WTC11 (cell line): ENCODE measurements around the gene SRXN1. TPM values are rescaled to one million over a fixed set of nuclear protein-coding genes. Genes with fewer than 3 reads are reported as not detected.

ENCODE experiments used
- ATAC-seq: fragments of 200-7000 bp; cut with Tn5 transposase; 2 replicates; pipeline ENCODE4 v1.10.0; 2021; ENCODE audit warnings: mild to moderate bottlenecking, moderate library complexity
- CTCF ChIA-PET: fragments of 300-600 bp; sonication (Branson Sonifier 250); formaldehyde crosslinking; loops from one replicate; lab custom pipeline; 2021; ENCODE audit warnings: antibody characterized with exemption; lab: Charles Lee
- POLR2A ChIA-PET: fragments of 350-600 bp; sonication (Branson Sonifier 250); formaldehyde crosslinking; loops from one replicate; lab custom pipeline; 2021; ENCODE audit warnings: antibody characterized with exemption; lab: Charles Lee
- DNase-seq: peaks from one replicate; pipeline ENCODE4 v3.0.0; 2021; ENCODE audit warnings: low spot score
- H3K27ac Mint-ChIP-seq: 2 replicates; pipeline ENCODE4 v1.8.0; 2021; ENCODE audit warnings: mixed read lengths
- H3K27me3 Mint-ChIP-seq: 2 replicates; pipeline ENCODE4 v1.8.0; 2021; ENCODE audit warnings: low read depth, mild to moderate bottlenecking, moderate library complexity, mixed read lengths
- H3K36me3 Mint-ChIP-seq: 2 replicates; pipeline ENCODE4 v1.8.0; 2021; ENCODE audit warnings: mixed read lengths
- H3K4me1 Mint-ChIP-seq: 2 replicates; pipeline ENCODE4 v1.8.0; 2022; ENCODE audit warnings: mixed read lengths
- H3K4me3 Mint-ChIP-seq: 2 replicates; pipeline ENCODE4 v1.8.0; 2021; ENCODE audit warnings: mild to moderate bottlenecking, moderate library complexity, mixed read lengths
- H3K9me3 Mint-ChIP-seq: 2 replicates; pipeline ENCODE4 v1.8.0; 2021; ENCODE audit warnings: mixed read lengths
- CREB1 ChIP-seq: sonication (generic); formaldehyde crosslinking; IDR thresholded peaks from 2 replicates; pipeline ENCODE4 v1.8.0; 2023; ENCODE audit warnings: mild to moderate bottlenecking, missing genetic modification reagents
- CREM ChIP-seq: sonication (generic); formaldehyde crosslinking; IDR thresholded peaks from 2 replicates; pipeline ENCODE4 v1.8.1; 2022; ENCODE audit warnings: mild to moderate bottlenecking, missing genetic modification reagents, moderate library complexity
- EMX1 ChIP-seq: fragments of 250-450 bp; sonication (Bioruptor Pico); IDR thresholded peaks from 2 replicates; pipeline ENCODE4 v1.8.0; 2021; ENCODE audit warnings: mild to moderate bottlenecking
- GRHL2 ChIP-seq: fragments of 250-450 bp; sonication (Bioruptor Pico); IDR thresholded peaks from 2 replicates; pipeline ENCODE4 v1.8.0; 2022; ENCODE audit warnings: mild to moderate bottlenecking, moderate library complexity; ENCODE audit not compliant: insufficient replicate concordance, severe bottlenecking
- GTF2I ChIP-seq: fragments of 250-450 bp; sonication (Bioruptor Pico); conservative IDR thresholded peaks from 2 replicates; pipeline ENCODE4 v1.4.0; 2021; ENCODE audit warnings: mild to moderate bottlenecking
- NFATC4 ChIP-seq: fragments of 250-450 bp; sonication (Bioruptor Pico); IDR thresholded peaks from 2 replicates; pipeline ENCODE4 v1.9.0; 2021; ENCODE audit warnings: mild to moderate bottlenecking
- NFE2L1 ChIP-seq: sonication (generic); formaldehyde crosslinking; IDR thresholded peaks from 2 replicates; pipeline ENCODE4 v1.8.1; 2023; ENCODE audit warnings: missing genetic modification reagents
- NR1H2 ChIP-seq: sonication (generic); formaldehyde crosslinking; IDR thresholded peaks from 2 replicates; pipeline ENCODE4 v1.9.0; 2021; ENCODE audit warnings: mild to moderate bottlenecking, moderate library complexity, missing genetic modification reagents
- PRRX2 ChIP-seq: fragments of 250-450 bp; sonication (Bioruptor Pico); IDR thresholded peaks from 2 replicates; pipeline ENCODE4 v1.8.0; 2021; ENCODE audit warnings: mild to moderate bottlenecking
- RELA ChIP-seq: sonication (generic); formaldehyde crosslinking; IDR thresholded peaks from 2 replicates; pipeline ENCODE4 v1.8.1; 2022; ENCODE audit warnings: missing genetic modification reagents, mild to moderate bottlenecking, borderline replicate concordance
- RORB ChIP-seq: fragments of 250-450 bp; sonication (Bioruptor Pico); IDR thresholded peaks from 2 replicates; pipeline ENCODE4 v1.9.0; 2021; ENCODE audit warnings: mild to moderate bottlenecking
- TEAD1 ChIP-seq: sonication (generic); formaldehyde crosslinking; IDR thresholded peaks from 2 replicates; pipeline ENCODE4 v1.8.0; 2022; ENCODE audit warnings: mild to moderate bottlenecking, missing genetic modification reagents
- TP53 ChIP-seq: sonication (generic); formaldehyde crosslinking; IDR thresholded peaks from 2 replicates; pipeline ENCODE4 v1.8.1; 2023; ENCODE audit warnings: mild to moderate bottlenecking, missing genetic modification reagents
- ZBTB21 ChIP-seq: sonication (generic); formaldehyde crosslinking; IDR thresholded peaks from 2 replicates; pipeline ENCODE4 v1.8.1; 2023; ENCODE audit warnings: mild to moderate bottlenecking, missing genetic modification reagents, borderline replicate concordance
- ZNF317 ChIP-seq: sonication (generic); formaldehyde crosslinking; IDR thresholded peaks from 2 replicates; pipeline ENCODE4 v1.8.1; 2023; ENCODE audit warnings: low read depth, mild to moderate bottlenecking, moderate library complexity, missing genetic modification reagents, borderline replicate concordance
- ZNF396 ChIP-seq: fragments of 250-450 bp; sonication (Bioruptor Pico); IDR thresholded peaks from 2 replicates; pipeline ENCODE4 v1.8.0; 2021; ENCODE audit warnings: mild to moderate bottlenecking, moderate library complexity, borderline replicate concordance
- ZNF671 ChIP-seq: fragments of 250-450 bp; sonication (Bioruptor Pico); IDR thresholded peaks from 2 replicates; pipeline ENCODE4 v1.8.0; 2021; ENCODE audit warnings: mild to moderate bottlenecking
- total RNA-seq: library from RNA; stranded (reverse); gene quantifications from 3 replicates; pipeline ENCODE4 v1.2.3, GENCODE V29; 2021
- TF ChIP-seq, protein P1 (sequence below): sonication (generic); formaldehyde crosslinking; conservative IDR thresholded peaks from 2 replicates; pipeline ENCODE4 v1.8.1; 2022; ENCODE audit warnings: mild to moderate bottlenecking, missing genetic modification reagents
- TF ChIP-seq, protein P2 (sequence below): fragments of 250-450 bp; sonication (Bioruptor Pico); IDR thresholded peaks from 2 replicates; pipeline ENCODE4 v1.9.0; 2021; ENCODE audit warnings: mild to moderate bottlenecking
- TF ChIP-seq, protein P3 (sequence below): sonication (generic); formaldehyde crosslinking; IDR thresholded peaks from 2 replicates; pipeline ENCODE4 v1.8.1; 2023; ENCODE audit warnings: mild to moderate bottlenecking, missing genetic modification reagents, moderate library complexity
- TF ChIP-seq, protein P4 (sequence below): sonication (generic); formaldehyde crosslinking; IDR thresholded peaks from 2 replicates; pipeline ENCODE4 v1.8.0; 2022; ENCODE audit warnings: mild to moderate bottlenecking, missing genetic modification reagents
- TF ChIP-seq, protein P5 (sequence below): sonication (generic); formaldehyde crosslinking; IDR thresholded peaks from 2 replicates; pipeline ENCODE4 v1.8.1; 2023; ENCODE audit warnings: mild to moderate bottlenecking, missing genetic modification reagents
- TF ChIP-seq, protein P6 (sequence below): sonication (generic); formaldehyde crosslinking; IDR thresholded peaks from 2 replicates; pipeline ENCODE4 v1.8.1; 2023; ENCODE audit warnings: mild to moderate bottlenecking, missing genetic modification reagents

Gene SRXN1
- total RNA-seq, 1 experiment from 2014 or later: 23.0 TPM

DNA sequence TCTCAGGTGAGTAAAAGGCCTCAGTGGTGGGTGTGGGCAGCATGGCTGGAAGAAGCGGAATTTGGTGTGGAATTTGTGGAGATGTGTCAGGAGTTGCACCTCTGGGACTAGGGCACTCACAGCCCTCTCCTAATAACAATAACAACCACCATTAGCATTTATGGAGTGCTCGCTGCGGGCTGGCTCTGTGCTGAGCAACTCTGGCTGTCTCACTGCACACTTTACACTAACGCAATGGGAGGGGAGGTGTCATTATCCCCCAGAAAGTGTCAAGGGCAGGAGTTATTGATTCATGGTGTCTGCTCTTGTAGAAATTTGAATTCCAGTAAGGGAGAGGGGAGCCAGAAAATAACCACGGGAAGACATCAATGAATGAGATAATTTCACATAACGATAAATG lies 45.3 kb upstream of the SRXN1 start (continued):
- no peak for TF ChIP-seq RELA (CRISPR knock-in tag)
- TF ChIP-seq, protein P1, sequence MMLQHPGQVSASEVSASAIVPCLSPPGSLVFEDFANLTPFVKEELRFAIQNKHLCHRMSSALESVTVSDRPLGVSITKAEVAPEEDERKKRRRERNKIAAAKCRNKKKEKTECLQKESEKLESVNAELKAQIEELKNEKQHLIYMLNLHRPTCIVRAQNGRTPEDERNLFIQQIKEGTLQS (CRISPR knock-in tag): no peak
- TF ChIP-seq TEAD1 (CRISPR knock-in tag): no peak
- TF ChIP-seq, protein P2, sequence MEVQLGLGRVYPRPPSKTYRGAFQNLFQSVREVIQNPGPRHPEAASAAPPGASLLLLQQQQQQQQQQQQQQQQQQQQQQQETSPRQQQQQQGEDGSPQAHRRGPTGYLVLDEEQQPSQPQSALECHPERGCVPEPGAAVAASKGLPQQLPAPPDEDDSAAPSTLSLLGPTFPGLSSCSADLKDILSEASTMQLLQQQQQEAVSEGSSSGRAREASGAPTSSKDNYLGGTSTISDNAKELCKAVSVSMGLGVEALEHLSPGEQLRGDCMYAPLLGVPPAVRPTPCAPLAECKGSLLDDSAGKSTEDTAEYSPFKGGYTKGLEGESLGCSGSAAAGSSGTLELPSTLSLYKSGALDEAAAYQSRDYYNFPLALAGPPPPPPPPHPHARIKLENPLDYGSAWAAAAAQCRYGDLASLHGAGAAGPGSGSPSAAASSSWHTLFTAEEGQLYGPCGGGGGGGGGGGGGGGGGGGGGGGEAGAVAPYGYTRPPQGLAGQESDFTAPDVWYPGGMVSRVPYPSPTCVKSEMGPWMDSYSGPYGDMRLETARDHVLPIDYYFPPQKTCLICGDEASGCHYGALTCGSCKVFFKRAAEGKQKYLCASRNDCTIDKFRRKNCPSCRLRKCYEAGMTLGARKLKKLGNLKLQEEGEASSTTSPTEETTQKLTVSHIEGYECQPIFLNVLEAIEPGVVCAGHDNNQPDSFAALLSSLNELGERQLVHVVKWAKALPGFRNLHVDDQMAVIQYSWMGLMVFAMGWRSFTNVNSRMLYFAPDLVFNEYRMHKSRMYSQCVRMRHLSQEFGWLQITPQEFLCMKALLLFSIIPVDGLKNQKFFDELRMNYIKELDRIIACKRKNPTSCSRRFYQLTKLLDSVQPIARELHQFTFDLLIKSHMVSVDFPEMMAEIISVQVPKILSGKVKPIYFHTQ: no peak
- no peak for TF ChIP-seq CREB1 (CRISPR knock-in tag)
- TF ChIP-seq, protein P3, sequence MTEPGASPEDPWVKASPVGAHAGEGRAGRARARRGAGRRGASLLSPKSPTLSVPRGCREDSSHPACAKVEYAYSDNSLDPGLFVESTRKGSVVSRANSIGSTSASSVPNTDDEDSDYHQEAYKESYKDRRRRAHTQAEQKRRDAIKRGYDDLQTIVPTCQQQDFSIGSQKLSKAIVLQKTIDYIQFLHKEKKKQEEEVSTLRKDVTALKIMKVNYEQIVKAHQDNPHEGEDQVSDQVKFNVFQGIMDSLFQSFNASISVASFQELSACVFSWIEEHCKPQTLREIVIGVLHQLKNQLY (CRISPR knock-in tag): no peak
- no peak for TF ChIP-seq CREM (CRISPR knock-in tag)
- TF ChIP-seq, all 79 proteins: peak for 0

DNA sequence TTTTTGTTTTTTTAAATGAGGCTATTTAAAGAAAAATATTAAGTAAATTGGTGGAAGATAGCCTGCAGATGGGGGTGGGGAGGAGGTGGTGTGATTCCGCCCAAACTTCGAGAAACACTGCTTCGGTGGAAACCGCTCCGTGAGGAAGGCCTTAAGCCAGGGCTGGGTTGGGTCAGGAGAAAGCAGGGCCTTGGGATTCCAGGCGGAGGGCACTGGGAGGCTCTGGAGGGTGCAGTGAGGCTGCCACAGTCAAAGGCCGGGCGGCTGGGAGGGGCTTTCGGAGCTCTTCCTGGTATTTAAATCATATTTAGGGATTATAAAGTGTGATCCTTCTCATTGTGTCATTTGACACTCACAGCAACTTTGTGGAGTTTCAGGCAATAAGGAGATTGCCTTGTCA lies 44.8 kb upstream of the SRXN1 start:
- Mint-ChIP-seq H3K4me3 (no peak overlapping the region), H3K9me3 (peaks cover 5% of the 10 kb centered on the region; the same call in 1 of the 2 replicates), H3K27ac (0 out of 2 replicates have a peak overlapping the region, but pooled peaks have one; percentile 57), H3K27me3 (peaks cover 3% of the 10 kb centered on the region; the same call in 1 of the 2 replicates), H3K4me1 (peaks cover 34% of the 10 kb centered on the region), H3K36me3 (no peaks in the 10 kb centered on the region)
- POLR2A ChIA-PET: no interaction called here
- ATAC-seq (no peak), DNase-seq (no peak)
- no peak for TF ChIP-seq PRRX2 (CRISPR knock-in tag)
- TF ChIP-seq, protein P4, sequence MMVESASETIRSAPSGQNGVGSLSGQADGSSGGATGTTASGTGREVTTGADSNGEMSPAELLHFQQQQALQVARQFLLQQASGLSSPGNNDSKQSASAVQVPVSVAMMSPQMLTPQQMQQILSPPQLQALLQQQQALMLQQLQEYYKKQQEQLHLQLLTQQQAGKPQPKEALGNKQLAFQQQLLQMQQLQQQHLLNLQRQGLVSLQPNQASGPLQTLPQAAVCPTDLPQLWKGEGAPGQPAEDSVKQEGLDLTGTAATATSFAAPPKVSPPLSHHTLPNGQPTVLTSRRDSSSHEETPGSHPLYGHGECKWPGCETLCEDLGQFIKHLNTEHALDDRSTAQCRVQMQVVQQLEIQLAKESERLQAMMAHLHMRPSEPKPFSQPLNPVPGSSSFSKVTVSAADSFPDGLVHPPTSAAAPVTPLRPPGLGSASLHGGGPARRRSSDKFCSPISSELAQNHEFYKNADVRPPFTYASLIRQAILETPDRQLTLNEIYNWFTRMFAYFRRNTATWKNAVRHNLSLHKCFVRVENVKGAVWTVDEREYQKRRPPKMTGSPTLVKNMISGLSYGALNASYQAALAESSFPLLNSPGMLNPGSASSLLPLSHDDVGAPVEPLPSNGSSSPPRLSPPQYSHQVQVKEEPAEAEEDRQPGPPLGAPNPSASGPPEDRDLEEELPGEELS: no peak
- no peak for TF ChIP-seq NFE2L1 (CRISPR knock-in tag)
- TF ChIP-seq RORB (CRISPR knock-in tag): no peak
- no peak for TF ChIP-seq GTF2I (CRISPR knock-in tag)
- TF ChIP-seq, protein P1 (CRISPR knock-in tag): no peak
- no peak for TF ChIP-seq NR1H2 (CRISPR knock-in tag)
- no peak for TF ChIP-seq ZNF396
- TF ChIP-seq ZNF317 (CRISPR knock-in tag): no peak
- TF ChIP-seq NFATC4: no peak
- no peak for TF ChIP-seq ZBTB21 (CRISPR knock-in tag)
- no peak for TF ChIP-seq ZNF671 (CRISPR knock-in tag)
- TF ChIP-seq, protein P2: no peak
- no peak for TF ChIP-seq EMX1
- no peak for TF ChIP-seq TP53 (CRISPR knock-in tag)
- no peak for TF ChIP-seq GRHL2 (CRISPR knock-in tag)
- TF ChIP-seq, protein P5, sequence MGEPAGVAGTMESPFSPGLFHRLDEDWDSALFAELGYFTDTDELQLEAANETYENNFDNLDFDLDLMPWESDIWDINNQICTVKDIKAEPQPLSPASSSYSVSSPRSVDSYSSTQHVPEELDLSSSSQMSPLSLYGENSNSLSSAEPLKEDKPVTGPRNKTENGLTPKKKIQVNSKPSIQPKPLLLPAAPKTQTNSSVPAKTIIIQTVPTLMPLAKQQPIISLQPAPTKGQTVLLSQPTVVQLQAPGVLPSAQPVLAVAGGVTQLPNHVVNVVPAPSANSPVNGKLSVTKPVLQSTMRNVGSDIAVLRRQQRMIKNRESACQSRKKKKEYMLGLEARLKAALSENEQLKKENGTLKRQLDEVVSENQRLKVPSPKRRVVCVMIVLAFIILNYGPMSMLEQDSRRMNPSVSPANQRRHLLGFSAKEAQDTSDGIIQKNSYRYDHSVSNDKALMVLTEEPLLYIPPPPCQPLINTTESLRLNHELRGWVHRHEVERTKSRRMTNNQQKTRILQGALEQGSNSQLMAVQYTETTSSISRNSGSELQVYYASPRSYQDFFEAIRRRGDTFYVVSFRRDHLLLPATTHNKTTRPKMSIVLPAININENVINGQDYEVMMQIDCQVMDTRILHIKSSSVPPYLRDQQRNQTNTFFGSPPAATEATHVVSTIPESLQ: no peak
- TF ChIP-seq, protein P6, sequence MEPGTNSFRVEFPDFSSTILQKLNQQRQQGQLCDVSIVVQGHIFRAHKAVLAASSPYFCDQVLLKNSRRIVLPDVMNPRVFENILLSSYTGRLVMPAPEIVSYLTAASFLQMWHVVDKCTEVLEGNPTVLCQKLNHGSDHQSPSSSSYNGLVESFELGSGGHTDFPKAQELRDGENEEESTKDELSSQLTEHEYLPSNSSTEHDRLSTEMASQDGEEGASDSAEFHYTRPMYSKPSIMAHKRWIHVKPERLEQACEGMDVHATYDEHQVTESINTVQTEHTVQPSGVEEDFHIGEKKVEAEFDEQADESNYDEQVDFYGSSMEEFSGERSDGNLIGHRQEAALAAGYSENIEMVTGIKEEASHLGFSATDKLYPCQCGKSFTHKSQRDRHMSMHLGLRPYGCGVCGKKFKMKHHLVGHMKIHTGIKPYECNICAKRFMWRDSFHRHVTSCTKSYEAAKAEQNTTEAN (CRISPR knock-in tag): no peak
- CTCF ChIA-PET: no interaction called here
